GM12892 (cell line): ENCODE data around the gene HOXC5.

Experiments
- DNase-seq: peaks from one replicate; pipeline ENCODE4 v3.0.0; 2011; ENCODE audit not compliant: insufficient read length
- FAIRE-seq: peaks from 2 replicates; lab custom pipeline; 2011; peaks lifted over from hg19 to GRCh38; lab: Jason Lieb, UNC
- POLR2A ChIP-seq: IDR thresholded peaks from 2 replicates; pipeline ENCODE4 v1.6.1; 2011; ENCODE audit warnings: low read depth, low read length, control low read depth
- POLR2AphosphoS5 ChIP-seq: IDR thresholded peaks from 2 replicates; pipeline ENCODE4 v1.6.1; 2011; ENCODE audit warnings: low read depth, low read length, control low read depth
- TAF1 ChIP-seq: IDR thresholded peaks from 2 replicates; pipeline ENCODE4 v1.6.1; 2011; ENCODE audit warnings: low read depth, mild to moderate bottlenecking, control low read depth, low read length, borderline replicate concordance

The HOXC5 gene

GRCh38 chr12:54004063-54004840, 28.6 kb upstream of the HOXC5 start:
- DNase-seq (no peak), FAIRE-seq (no peak)
- no peak for TF ChIP-seq POLR2AphosphoS5

- no peak for DNase-seq
- no peak for TF ChIP-seq POLR2AphosphoS5
- TF ChIP-seq POLR2A: no peak
- TF ChIP-seq TAF1: no peak
- FAIRE-seq: no peak
Measured at GRCh38 chr12:54004841-54005530, 27.9 kb upstream of the HOXC5 start.

GRCh38 chr12:54005531-54005852, 27.4 kb upstream of the HOXC5 start:
- DNase-seq (no peak), FAIRE-seq (no peak)
- TF ChIP-seq POLR2A: no peak
- TF ChIP-seq TAF1: no peak
- no peak for TF ChIP-seq POLR2AphosphoS5

- DNase-seq (peak; percentile 78), FAIRE-seq (peak; percentile 83)
- TF ChIP-seq POLR2AphosphoS5: no peak
- no peak for TF ChIP-seq TAF1
- no peak for TF ChIP-seq POLR2A
Measured at GRCh38 chr12:54005853-54006558, 26.8 kb upstream of the HOXC5 start.

GRCh38 chr12:54006559-54007220, 26.2 kb upstream of the HOXC5 start:
- FAIRE-seq: no peak
- no peak for TF ChIP-seq POLR2AphosphoS5
- no peak for TF ChIP-seq TAF1
- TF ChIP-seq POLR2A: no peak

GRCh38 chr12:54007538-54008259, 25.2 kb upstream of the HOXC5 start:
- no peak for TF ChIP-seq POLR2AphosphoS5
- TF ChIP-seq POLR2A: no peak
- TF ChIP-seq TAF1: no peak
- FAIRE-seq (no peak), DNase-seq (no peak)

More at GRCh38 chr12:54006559-54007220, 26.2 kb upstream of the HOXC5 start:
- no peak for DNase-seq

- DNase-seq: no peak
- TF ChIP-seq POLR2AphosphoS5 (no peak), POLR2A (no peak), TAF1 (no peak)
- no peak for FAIRE-seq
Measured at GRCh38 chr12:54008260-54008552, 24.6 kb upstream of the HOXC5 start.

GRCh38 chr12:54009171-54010052, 23.4 kb upstream of the HOXC5 start:
- FAIRE-seq: peak; percentile 75
- no peak for TF ChIP-seq POLR2AphosphoS5
- TF ChIP-seq TAF1: no peak
- no peak for TF ChIP-seq POLR2A
- no peak for DNase-seq

GRCh38 chr12:54010053-54010971, 22.5 kb upstream of the HOXC5 start:
- FAIRE-seq: no peak
- DNase-seq: no peak
- TF ChIP-seq TAF1 (no peak), POLR2A (no peak), POLR2AphosphoS5 (no peak)
